H54 (cell line): ENCODE measurements around the gene SCAPER.
"Not testable (repeated sequence)": the region's sequence is repeated elsewhere in the genome, so short reads cannot be mapped to it uniquely, and the experiment has no call there.

ENCODE experiments used
- DNase-seq: peaks from one replicate; pipeline ENCODE4 v3.0.0; 2011; ENCODE audit warnings: low spot score, mixed read lengths; ENCODE audit not compliant: insufficient read length
- FAIRE-seq: peaks from 3 replicates; lab custom pipeline; 2011; peaks lifted over from hg19 to GRCh38; lab: Jason Lieb, UNC
- POLR2A ChIP-seq: IDR thresholded peaks from 2 replicates; pipeline ENCODE4 v1.6.1; 2011; ENCODE audit warnings: low read depth, mild to moderate bottlenecking, low read length

The SCAPER gene

GRCh38 chr15:76553564-76553963, 351.6 kb downstream of the SCAPER start:
- TF ChIP-seq POLR2A, result no peak
- DNase-seq (no peak), FAIRE-seq (no peak)

GRCh38 chr15:76553102-76553501, 352.0 kb downstream of the SCAPER start:
- FAIRE-seq (no peak), DNase-seq (no peak)
- no peak for TF ChIP-seq POLR2A

- FAIRE-seq, result no peak
Observed at GRCh38 chr15:76546805-76547204, 358.3 kb downstream of the SCAPER start.

GRCh38 chr15:76533995-76534394, 371.1 kb downstream of the SCAPER start:
- FAIRE-seq (no peak), DNase-seq (no peak)
- TF ChIP-seq POLR2A, result no peak

More at GRCh38 chr15:76546805-76547204, 358.3 kb downstream of the SCAPER start:
- TF ChIP-seq POLR2A, result no peak
- no peak for DNase-seq

GRCh38 chr15:76533060-76533820, 371.9 kb downstream of the SCAPER start:
- TF ChIP-seq POLR2A, result no peak
- DNase-seq (no peak), FAIRE-seq (no peak)

- FAIRE-seq (no peak), DNase-seq (no peak)
- TF ChIP-seq POLR2A, result no peak
Observed at GRCh38 chr15:76529911-76530310, 375.2 kb downstream of the SCAPER start.

- no peak for FAIRE-seq
- TF ChIP-seq POLR2A, result no peak
- DNase-seq, result no peak
Observed at GRCh38 chr15:76526111-76526510, 379.0 kb downstream of the SCAPER start.

- FAIRE-seq, result no peak
- DNase-seq, result no peak
- TF ChIP-seq POLR2A, result no peak
Observed at GRCh38 chr15:76517910-76518309, 387.2 kb downstream of the SCAPER start.

- DNase-seq, result no peak
- no peak for TF ChIP-seq POLR2A
- FAIRE-seq, result no peak
Observed at GRCh38 chr15:76514282-76514681, 390.9 kb downstream of the SCAPER start.

GRCh38 chr15:76512971-76513370, 392.2 kb downstream of the SCAPER start:
- no peak for DNase-seq
- TF ChIP-seq POLR2A, result no peak
- FAIRE-seq, result no peak

GRCh38 chr15:76510663-76511062, 394.5 kb downstream of the SCAPER start:
- FAIRE-seq, result not testable (repeated sequence)

GRCh38 chr15:76503804-76504203, 401.3 kb downstream of the SCAPER start:
- DNase-seq (no peak), FAIRE-seq (no peak)
- no peak for TF ChIP-seq POLR2A

More at GRCh38 chr15:76510663-76511062, 394.5 kb downstream of the SCAPER start:
- DNase-seq, result not testable (repeated sequence)

GRCh38 chr15:76503121-76503520, 402.0 kb downstream of the SCAPER start:
- DNase-seq, result no peak
- no peak for TF ChIP-seq POLR2A
- no peak for FAIRE-seq

- FAIRE-seq (no peak), DNase-seq (no peak)
- TF ChIP-seq POLR2A, result no peak
Observed at GRCh38 chr15:76502678-76503077, 402.5 kb downstream of the SCAPER start.

- FAIRE-seq, result not testable (repeated sequence)
Observed at GRCh38 chr15:76502185-76502584, 403.0 kb downstream of the SCAPER start.

GRCh38 chr15:76501726-76502125, 403.4 kb downstream of the SCAPER start:
- no peak for TF ChIP-seq POLR2A
- DNase-seq (no peak), FAIRE-seq (no peak)

More at GRCh38 chr15:76502185-76502584, 403.0 kb downstream of the SCAPER start:
- not testable (repeated sequence) for DNase-seq
